Measurements from ENCODE around the gene HCFC1. TPM values are rescaled to one million over a fixed set of nuclear protein-coding genes. Genes with fewer than 3 reads are reported as not detected.

The HCFC1 gene
- total RNA-seq, 2 donors from 2014 or later: 36.6 to 80.5 TPM

- Histone ChIP-seq H3K4me1 (no peaks in the 10 kb centered on the region), H3K9me3 (no peaks in the 10 kb centered on the region), H3K27ac (no peak overlapping the region), H3K27me3 (peaks cover 10% of the 10 kb centered on the region), H3K9ac (ENCODE audit: low read depth in 2 of 2, low read length in 2 of 2) (no peak overlapping the region), H3K4me3 (no peak overlapping the region), H3K36me3 (no peaks in the 10 kb centered on the region)
- TF ChIP-seq, protein P1, sequence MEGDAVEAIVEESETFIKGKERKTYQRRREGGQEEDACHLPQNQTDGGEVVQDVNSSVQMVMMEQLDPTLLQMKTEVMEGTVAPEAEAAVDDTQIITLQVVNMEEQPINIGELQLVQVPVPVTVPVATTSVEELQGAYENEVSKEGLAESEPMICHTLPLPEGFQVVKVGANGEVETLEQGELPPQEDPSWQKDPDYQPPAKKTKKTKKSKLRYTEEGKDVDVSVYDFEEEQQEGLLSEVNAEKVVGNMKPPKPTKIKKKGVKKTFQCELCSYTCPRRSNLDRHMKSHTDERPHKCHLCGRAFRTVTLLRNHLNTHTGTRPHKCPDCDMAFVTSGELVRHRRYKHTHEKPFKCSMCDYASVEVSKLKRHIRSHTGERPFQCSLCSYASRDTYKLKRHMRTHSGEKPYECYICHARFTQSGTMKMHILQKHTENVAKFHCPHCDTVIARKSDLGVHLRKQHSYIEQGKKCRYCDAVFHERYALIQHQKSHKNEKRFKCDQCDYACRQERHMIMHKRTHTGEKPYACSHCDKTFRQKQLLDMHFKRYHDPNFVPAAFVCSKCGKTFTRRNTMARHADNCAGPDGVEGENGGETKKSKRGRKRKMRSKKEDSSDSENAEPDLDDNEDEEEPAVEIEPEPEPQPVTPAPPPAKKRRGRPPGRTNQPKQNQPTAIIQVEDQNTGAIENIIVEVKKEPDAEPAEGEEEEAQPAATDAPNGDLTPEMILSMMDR (IDR thresholded peaks at IDR 0.05): no peak
- DNase-seq: no peak
- intact Hi-C loops (cut with DNase I): no loop called here
Measured at GRCh38 chrX:153993079-153993478, 21.5 kb upstream of the HCFC1 start.

DNA sequence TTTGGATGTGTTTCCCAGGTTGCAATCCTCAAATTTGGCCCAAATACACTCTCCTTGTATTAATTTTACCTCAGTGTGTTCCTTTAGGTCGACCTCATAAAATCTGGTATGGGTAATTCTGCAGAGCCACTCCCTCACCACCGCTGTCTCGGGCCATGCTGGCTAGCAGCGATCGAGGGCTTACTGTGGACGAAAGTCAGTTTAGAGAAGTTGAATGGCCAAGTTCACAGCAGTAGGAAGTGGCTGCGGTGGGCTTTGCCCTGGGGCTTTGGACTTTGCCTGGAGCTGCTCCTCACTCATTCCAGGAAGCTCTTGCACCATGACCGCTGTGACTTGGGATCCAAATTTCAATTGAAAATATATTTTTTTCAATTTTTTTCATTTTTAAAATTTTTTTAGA lies 20.6 kb upstream of the HCFC1 start:
- TF ChIP-seq, protein P1 (IDR thresholded peaks at IDR 0.05): no peak
- no peak overlapping the region for H3K9ac ChIP-seq (ENCODE audit: low read depth in 2 of 2, low read length in 2 of 2)
- H3K27me3 ChIP-seq: peaks cover 10% of the 10 kb centered on the region
- no peak overlapping the region for H3K27ac ChIP-seq
- intact Hi-C loops (cut with DNase I): no loop called here
- H3K4me3 ChIP-seq: no peak overlapping the region
- no peak for DNase-seq
- no peaks in the 10 kb centered on the region for H3K4me1 ChIP-seq
- no peaks in the 10 kb centered on the region for H3K9me3 ChIP-seq
- no peaks in the 10 kb centered on the region for H3K36me3 ChIP-seq

- H3K9me3 ChIP-seq: no peaks in the 10 kb centered on the region
- H3K4me1 ChIP-seq: no peaks in the 10 kb centered on the region
- no peak overlapping the region for H3K27ac ChIP-seq
- no peak overlapping the region for H3K4me3 ChIP-seq
- no peaks in the 10 kb centered on the region for H3K36me3 ChIP-seq
- TF ChIP-seq, protein P1 (IDR thresholded peaks at IDR 0.05): no peak
- no peak for DNase-seq
- peaks cover 10% of the 10 kb centered on the region for H3K27me3 ChIP-seq
- intact Hi-C loops (cut with DNase I): no loop called here
- no peak overlapping the region for H3K9ac ChIP-seq (ENCODE audit: low read depth in 2 of 2, low read length in 2 of 2)
Measured at GRCh38 chrX:153991013-153991580, 19.5 kb upstream of the HCFC1 start.

DNA sequence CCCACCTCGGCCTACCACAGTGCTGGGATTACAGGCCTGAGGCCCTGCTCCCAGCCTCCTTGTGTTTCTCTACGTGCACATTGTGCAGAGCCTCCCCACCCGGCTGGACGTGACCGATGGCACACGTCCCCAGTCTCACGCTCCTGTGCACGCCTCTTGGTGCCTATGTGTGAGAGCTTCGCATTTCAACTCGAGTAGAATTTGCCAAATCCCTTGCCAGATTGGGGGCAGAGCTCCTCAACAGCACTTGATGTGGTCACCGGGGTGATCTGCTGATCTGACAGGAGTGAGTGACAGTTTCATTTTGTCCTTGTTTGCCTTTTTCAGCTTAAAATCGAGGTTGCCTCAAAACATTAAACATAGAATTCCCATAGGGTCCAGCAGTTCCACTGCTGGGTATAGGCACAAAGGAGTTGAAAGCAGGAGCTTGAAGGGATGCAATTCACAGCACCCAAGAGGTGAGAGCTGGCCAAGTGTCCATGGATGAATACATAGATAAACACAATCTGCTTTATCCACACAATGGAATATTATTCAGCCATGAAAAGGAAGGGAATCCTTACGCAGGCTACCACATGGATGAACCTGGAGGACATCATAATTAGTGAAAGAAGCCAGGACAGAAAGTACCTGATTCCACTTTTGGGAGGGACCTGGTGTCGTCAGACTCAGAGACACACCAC lies 18.5 kb upstream of the HCFC1 start:
- TF ChIP-seq, protein P1 (IDR thresholded peaks at IDR 0.05): no peak
- Histone ChIP-seq H3K27ac (no peak overlapping the region), H3K9ac (ENCODE audit: low read depth in 2 of 2, low read length in 2 of 2) (no peak overlapping the region), H3K4me3 (no peak overlapping the region), H3K27me3 (peaks cover 7% of the 10 kb centered on the region), H3K4me1 (no peaks in the 10 kb centered on the region), H3K36me3 (no peaks in the 10 kb centered on the region), H3K9me3 (no peaks in the 10 kb centered on the region)
- no peak for DNase-seq
- intact Hi-C loops (cut with DNase I): no loop called here

GRCh38 chrX:153988493-153988892 lies 16.9 kb upstream of the HCFC1 start:
- H3K4me1 ChIP-seq: no peaks in the 10 kb centered on the region
- H3K9ac ChIP-seq (ENCODE audit: low read depth in 2 of 2, low read length in 2 of 2): no peak overlapping the region
- no peak for DNase-seq
- no peak overlapping the region for H3K4me3 ChIP-seq
- H3K27me3 ChIP-seq: peaks cover 7% of the 10 kb centered on the region
- no peaks in the 10 kb centered on the region for H3K36me3 ChIP-seq
- intact Hi-C loops (cut with DNase I): no loop called here
- H3K27ac ChIP-seq: no peak overlapping the region
- no peaks in the 10 kb centered on the region for H3K9me3 ChIP-seq
- TF ChIP-seq, protein P1 (IDR thresholded peaks at IDR 0.05): no peak
